RWPE1 (cell line): ENCODE results near the gene B9D2.

Experiments used
- CTCF ChIA-PET: fragments of 350-600 bp; sonication (Branson Sonifier 250); formaldehyde crosslinking; extraction: SDS; loops from one replicate; lab custom pipeline; 2021; lab: Yijun Ruan, JAX
- POLR2A ChIA-PET: fragments of 400-600 bp; formaldehyde crosslinking; extraction: SDS; loops from one replicate; lab custom pipeline; 2020; ENCODE audit warnings: antibody characterized with exemption; ENCODE audit not compliant: low non-redundant PET; lab: Yijun Ruan, JAX
- DNase-seq: peaks from one replicate; pipeline ENCODE4 v3.0.0; 2012; ENCODE audit warnings: low spot score
- H3K27ac ChIP-seq: fragments of 450-650 bp; 2 replicates; pipeline ENCODE4 v1.5.1; 2017
- CTCF ChIP-seq: fragments of 450-650 bp; conservative IDR thresholded peaks from 2 replicates; pipeline ENCODE4 v1.5.1; 2017; ENCODE audit warnings: low read depth, mild to moderate bottlenecking

Gene B9D2

GRCh38 chr19:41341669-41342490 is 22.1 kb downstream of the B9D2 start:
- H3K27ac ChIP-seq, result peak overlapping the region; percentile 21
- TF ChIP-seq CTCF, result no peak
- CTCF ChIA-PET, result interaction anchor here (0.6 kb wide), 1 partner anchor 33 kb away, joined by 3 read pairs; no protein-coding TSS in a partner anchor
- no peak for DNase-seq
- POLR2A ChIA-PET, result no interaction called here

- TF ChIP-seq CTCF, result no peak
- peak; percentile 77 for DNase-seq
These were observed 24.0 kb downstream of the B9D2 start for GRCh38 chr19:41339936-41340335.

GRCh38 chr19:41335467-41335866 is 28.5 kb downstream of the B9D2 start:
- TF ChIP-seq CTCF, result no peak
- DNase-seq, result no peak
- ChIA-PET CTCF (no interaction called here), POLR2A (no interaction called here)
- peak overlapping the region; percentile 54 for H3K27ac ChIP-seq

More at GRCh38 chr19:41339936-41340335, 24.0 kb downstream of the B9D2 start:
- H3K27ac ChIP-seq, result peak overlapping the region; percentile 49
- ChIA-PET CTCF (no interaction called here), POLR2A (no interaction called here)

- ChIA-PET CTCF (no interaction called here), POLR2A (no interaction called here)
- no peak for DNase-seq
- TF ChIP-seq CTCF, result no peak
- peak overlapping the region; percentile 54 for H3K27ac ChIP-seq
These were observed 29.2 kb downstream of the B9D2 start for GRCh38 chr19:41334793-41335192.

- DNase-seq, result no peak
- CTCF ChIA-PET, result interaction anchor here (0.6 kb wide), 1 partner anchor 9 kb away, joined by 3 read pairs; no protein-coding TSS in a partner anchor
- POLR2A ChIA-PET, result no interaction called here
These were observed 31.5 kb downstream of the B9D2 start for GRCh38 chr19:41332468-41332867.

GRCh38 chr19:41332000-41332399 is 31.9 kb downstream of the B9D2 start:
- POLR2A ChIA-PET, result no interaction called here
- no peak for TF ChIP-seq CTCF
- CTCF ChIA-PET, result interaction anchor here (0.6 kb wide), 1 partner anchor 9 kb away, joined by 3 read pairs; no protein-coding TSS in a partner anchor
- no peak for DNase-seq
- H3K27ac ChIP-seq, result peak overlapping the region; percentile 97; the same call in 1 of the 2 replicates

More at GRCh38 chr19:41332468-41332867, 31.5 kb downstream of the B9D2 start:
- H3K27ac ChIP-seq, result 0 out of 2 replicates have a peak overlapping the region, but pooled peaks have one; percentile 20
- no peak for TF ChIP-seq CTCF
